SU-DHL-6 (cell line): ENCODE results near the gene KLHDC3.
A peak's percentile ranks its signal among the peaks of the same experiment; 100 is the strongest.

ENCODE experiments used
- H2AFZ ChIP-seq: fragments of 200-600 bp; sonication (generic); 2 replicates; pipeline ENCODE4 v1.6.1; 2014; ENCODE audit warnings: low read depth, mild to moderate bottlenecking, moderate library complexity, mixed read lengths, antibody characterized with exemption, low read length; ENCODE audit not compliant: severe bottlenecking
- H3F3A ChIP-seq: fragments of 200-600 bp; shearing (Covaris generic); 2 replicates; pipeline ENCODE4 v1.6.0; 2016; ENCODE audit warnings: antibody characterized with exemption, mild to moderate bottlenecking; ENCODE audit not compliant: insufficient read depth
- H3K27ac ChIP-seq: fragments of 200-600 bp; sonication (generic); 2 replicates; pipeline ENCODE4 v1.5.1; 2016; ENCODE audit warnings: low read depth, mild to moderate bottlenecking, low read length, moderate library complexity, mixed read lengths
- H3K27me3 ChIP-seq: fragments of 200-600 bp; sonication (generic), shearing (Covaris generic); 2 replicates; pipeline ENCODE4 v1.6.0; 2014; ENCODE audit warnings: mild to moderate bottlenecking, low read length
- H3K36me3 ChIP-seq: fragments of 200-600 bp; sonication (generic); 2 replicates; pipeline ENCODE4 v1.6.1; 2014; ENCODE audit warnings: mild to moderate bottlenecking, low read length, mixed read lengths
- H3K4me2 ChIP-seq: fragments of 300-600, 200-600 bp; shearing (Covaris generic), sonication (generic); 2 replicates; pipeline ENCODE4 v1.6.0; 2014; ENCODE audit warnings: low read length, low read depth, mild to moderate bottlenecking; ENCODE audit not compliant: poor library complexity, severe bottlenecking
- H3K4me3 ChIP-seq: fragments of 200-600 bp; sonication (generic); 2 replicates; pipeline ENCODE4 v1.5.1; 2014; ENCODE audit warnings: antibody characterized with exemption, low read length, mild to moderate bottlenecking, mixed read lengths; ENCODE audit not compliant: insufficient read depth, poor library complexity, severe bottlenecking
- H3K79me2 ChIP-seq: fragments of 200-600 bp; sonication (generic); 2 replicates; pipeline ENCODE4 v1.6.1; 2014; ENCODE audit warnings: mild to moderate bottlenecking, low read length, moderate library complexity; ENCODE audit not compliant: insufficient read depth
- H3K9ac ChIP-seq: fragments of 200-600 bp; sonication (generic); 2 replicates; pipeline ENCODE4 v1.7.0; 2014; ENCODE audit warnings: mild to moderate bottlenecking, low read length
- H3K9me2 ChIP-seq: fragments of 200-600 bp; sonication (generic); replicated peaks from 2 replicates; pipeline ENCODE4 v1.6.1; 2014; ENCODE audit warnings: low read length; ENCODE audit not compliant: insufficient read depth
- H3K9me3 ChIP-seq: fragments of 200-600 bp; sonication (generic); 2 replicates; pipeline ENCODE4 v1.6.1; 2014; ENCODE audit warnings: low read length, mixed read lengths; ENCODE audit not compliant: insufficient read depth
- H4K20me1 ChIP-seq: fragments of 200-600 bp; sonication (generic); 2 replicates; pipeline ENCODE4 v1.6.1; 2014; ENCODE audit warnings: low read depth, mild to moderate bottlenecking, antibody characterized with exemption, low read length, moderate library complexity, mixed read lengths
- EZH2phosphoT487 ChIP-seq: fragments of 200-600 bp; sonication (generic), shearing (Covaris generic); conservative IDR thresholded peaks from 2 replicates; pipeline ENCODE4 v1.6.1; 2018; ENCODE audit warnings: mild to moderate bottlenecking, antibody characterized with exemption, low read length, moderate library complexity, mixed read lengths
- TF ChIP-seq, protein P1 (sequence below): fragments of 200-600 bp; sonication (generic); IDR thresholded peaks from one replicate; pipeline ENCODE4 v1.5.1; 2017; ENCODE audit warnings: antibody characterized with exemption, mild to moderate bottlenecking, low read length, moderate library complexity; ENCODE audit not compliant: insufficient read depth, poor library complexity, severe bottlenecking

Gene KLHDC3

DNA sequence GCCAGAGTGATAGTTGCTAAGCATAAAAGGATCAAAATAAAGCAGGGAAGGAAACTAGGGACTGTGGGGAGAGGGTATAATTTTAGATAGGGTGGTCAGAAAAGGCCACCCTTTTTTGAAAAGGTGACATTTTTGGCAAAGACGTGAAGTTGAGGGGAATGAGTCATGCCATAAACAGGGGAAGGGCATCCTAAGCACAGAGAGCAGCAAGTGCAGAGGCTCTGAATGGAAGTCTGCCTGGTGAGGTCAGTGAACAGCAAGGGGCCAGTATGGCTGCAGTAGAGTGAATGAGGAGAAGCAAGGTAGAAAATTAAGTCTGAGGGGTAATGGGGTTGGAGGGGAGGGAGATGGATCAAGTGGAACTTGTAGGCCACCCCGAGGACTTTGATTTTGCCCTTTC lies 47.8 kb downstream of the KLHDC3 start:
- no peak overlapping the region for H2AFZ ChIP-seq
- no peak overlapping the region for H3K4me2 ChIP-seq
- no peak for TF ChIP-seq EZH2phosphoT487
- TF ChIP-seq, protein P1, sequence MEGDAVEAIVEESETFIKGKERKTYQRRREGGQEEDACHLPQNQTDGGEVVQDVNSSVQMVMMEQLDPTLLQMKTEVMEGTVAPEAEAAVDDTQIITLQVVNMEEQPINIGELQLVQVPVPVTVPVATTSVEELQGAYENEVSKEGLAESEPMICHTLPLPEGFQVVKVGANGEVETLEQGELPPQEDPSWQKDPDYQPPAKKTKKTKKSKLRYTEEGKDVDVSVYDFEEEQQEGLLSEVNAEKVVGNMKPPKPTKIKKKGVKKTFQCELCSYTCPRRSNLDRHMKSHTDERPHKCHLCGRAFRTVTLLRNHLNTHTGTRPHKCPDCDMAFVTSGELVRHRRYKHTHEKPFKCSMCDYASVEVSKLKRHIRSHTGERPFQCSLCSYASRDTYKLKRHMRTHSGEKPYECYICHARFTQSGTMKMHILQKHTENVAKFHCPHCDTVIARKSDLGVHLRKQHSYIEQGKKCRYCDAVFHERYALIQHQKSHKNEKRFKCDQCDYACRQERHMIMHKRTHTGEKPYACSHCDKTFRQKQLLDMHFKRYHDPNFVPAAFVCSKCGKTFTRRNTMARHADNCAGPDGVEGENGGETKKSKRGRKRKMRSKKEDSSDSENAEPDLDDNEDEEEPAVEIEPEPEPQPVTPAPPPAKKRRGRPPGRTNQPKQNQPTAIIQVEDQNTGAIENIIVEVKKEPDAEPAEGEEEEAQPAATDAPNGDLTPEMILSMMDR = no peak
- H3K9ac ChIP-seq = no peak overlapping the region
- H3K27me3 ChIP-seq = no peaks in the 10 kb centered on the region
- no peaks in the 10 kb centered on the region for H3K36me3 ChIP-seq
- peaks cover 15% of the 10 kb centered on the region for H3K79me2 ChIP-seq
- no peaks in the 10 kb centered on the region for H3K9me3 ChIP-seq
- H3F3A ChIP-seq = no peaks in the 10 kb centered on the region
- H3K9me2 ChIP-seq = no peaks in the 10 kb centered on the region
- no peak overlapping the region for H3K4me3 ChIP-seq
- no peak overlapping the region for H3K27ac ChIP-seq
- no peaks in the 10 kb centered on the region for H4K20me1 ChIP-seq

DNA sequence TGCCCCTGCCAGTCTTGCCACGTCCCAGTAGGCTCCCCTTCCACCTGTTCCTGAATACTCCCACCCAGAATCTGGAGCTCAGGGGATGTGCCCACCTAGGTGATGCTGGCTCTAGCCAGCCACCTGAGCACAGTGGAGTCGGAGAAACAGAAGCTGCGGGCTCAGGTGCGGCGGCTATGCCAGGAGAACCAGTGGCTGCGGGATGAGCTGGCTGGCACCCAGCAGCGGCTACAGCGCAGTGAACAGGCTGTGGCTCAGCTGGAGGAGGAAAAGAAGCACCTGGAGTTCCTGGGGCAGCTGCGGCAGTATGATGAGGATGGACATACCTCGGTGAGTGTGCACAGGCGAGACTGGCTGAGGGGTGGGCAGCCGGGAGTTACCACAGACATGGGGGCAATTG lies 48.8 kb downstream of the KLHDC3 start:
- Histone ChIP-seq H3K9me2 (no peaks in the 10 kb centered on the region), H3K36me3 (no peaks in the 10 kb centered on the region), H3K79me2 (peaks cover 14% of the 10 kb centered on the region), H3K27ac (no peak overlapping the region), H3K4me3 (no peak overlapping the region), H2AFZ (no peak overlapping the region), H3K9ac (no peak overlapping the region), H3F3A (no peaks in the 10 kb centered on the region), H3K4me2 (no peak overlapping the region), H3K27me3 (no peaks in the 10 kb centered on the region), H4K20me1 (no peaks in the 10 kb centered on the region), H3K9me3 (no peaks in the 10 kb centered on the region)
- TF ChIP-seq, protein P1 = no peak
- no peak for TF ChIP-seq EZH2phosphoT487

DNA sequence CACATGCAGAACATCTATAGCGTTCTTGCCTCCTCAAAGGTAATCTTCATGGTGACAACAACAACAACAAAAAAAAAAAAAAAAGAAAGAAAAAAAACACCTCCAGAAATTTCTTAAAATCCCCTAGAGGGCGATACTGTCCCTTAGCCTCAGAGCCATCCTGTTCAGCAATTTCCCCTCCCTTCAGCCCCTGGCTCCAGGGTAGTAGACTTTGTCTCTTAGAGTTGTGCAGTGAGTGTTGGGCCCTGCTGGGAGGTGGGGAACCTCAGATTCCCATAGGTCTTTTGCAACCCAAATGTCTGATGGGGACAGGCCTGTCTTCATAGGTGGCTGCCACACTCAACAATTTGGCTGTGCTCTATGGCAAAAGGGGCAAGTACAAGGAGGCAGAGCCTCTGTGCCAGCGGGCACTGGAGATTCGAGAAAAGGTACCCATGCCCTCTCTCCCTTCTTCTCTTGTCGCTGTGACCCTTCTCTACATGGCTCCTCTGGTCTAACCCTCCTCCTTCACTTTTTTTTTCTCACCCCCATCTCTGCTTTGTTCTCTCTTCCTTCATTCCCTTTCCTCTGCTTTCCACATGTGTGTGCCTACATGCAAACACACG lies 56.1 kb downstream of the KLHDC3 start:
- no peaks in the 10 kb centered on the region for H3F3A ChIP-seq
- no peak overlapping the region for H3K4me3 ChIP-seq
- H3K27ac ChIP-seq = no peak overlapping the region

More for the DNA sequence above, 56.1 kb downstream of the KLHDC3 start:
- Histone ChIP-seq H3K9me3 (no peaks in the 10 kb centered on the region), H3K36me3 (no peaks in the 10 kb centered on the region), H3K9me2 (no peaks in the 10 kb centered on the region), H2AFZ (no peak overlapping the region), H3K4me2 (no peak overlapping the region), H3K27me3 (no peaks in the 10 kb centered on the region), H3K79me2 (no peaks in the 10 kb centered on the region), H3K9ac (no peak overlapping the region), H4K20me1 (no peaks in the 10 kb centered on the region)
- TF ChIP-seq, protein P1 = peak; percentile 78
- no peak for TF ChIP-seq EZH2phosphoT487
